HG03354 (cell line): ENCODE measurements around the gene EVX2.

Source experiments
- ATAC-seq: cut with Tn5 transposase; IDR thresholded peaks from one replicate; pipeline ENCODE4 v1.9.1; 2021; ENCODE audit warnings: mild to moderate bottlenecking; ENCODE audit not compliant: unreplicated experiment, poor library complexity, severe bottlenecking

EVX2 gene

GRCh38 chr2:176072292-176072669 is 11.5 kb downstream of the EVX2 start:
- no peak for ATAC-seq

- ATAC-seq: no peak
Observed at GRCh38 chr2:176071330-176072291, 12.2 kb downstream of the EVX2 start.

- no peak for ATAC-seq
Observed at GRCh38 chr2:176068419-176068832, 15.3 kb downstream of the EVX2 start.

- ATAC-seq: no peak
Observed at GRCh38 chr2:176067589-176068418, 16.0 kb downstream of the EVX2 start.

- ATAC-seq: no peak
Observed at GRCh38 chr2:176066645-176067588, 16.8 kb downstream of the EVX2 start.

GRCh38 chr2:176063958-176064357 is 19.8 kb downstream of the EVX2 start:
- no peak for ATAC-seq

- no peak for ATAC-seq
Observed at GRCh38 chr2:176056406-176056805, 27.4 kb downstream of the EVX2 start.

GRCh38 chr2:176039375-176039774 is 44.4 kb downstream of the EVX2 start:
- no peak for ATAC-seq

GRCh38 chr2:176038694-176039093 is 45.1 kb downstream of the EVX2 start:
- no peak for ATAC-seq

- ATAC-seq: no peak
Observed at GRCh38 chr2:176035013-176035691, 48.6 kb downstream of the EVX2 start.

- ATAC-seq: no peak
Observed at GRCh38 chr2:176027806-176028205, 56.0 kb downstream of the EVX2 start.
